DOHH2 (cell line): Measurements from ENCODE around the gene MSLN.
A peak's percentile ranks its signal among the peaks of the same experiment; 100 is the strongest.
"Not testable (repeated sequence)": the region's sequence is repeated elsewhere in the genome, so short reads cannot be mapped to it uniquely, and the experiment has no call there.

ENCODE experiments used
- H3F3A ChIP-seq: fragments of 200-600 bp; sonication (generic), shearing (Covaris generic); 2 replicates; pipeline ENCODE4 v1.6.0; 2016; ENCODE audit warnings: antibody characterized with exemption, mild to moderate bottlenecking; ENCODE audit not compliant: control insufficient read depth, insufficient read depth
- H3K27ac ChIP-seq: fragments of 200-600 bp; sonication (generic); 2 replicates; pipeline ENCODE4 v1.5.1; 2014; ENCODE audit warnings: low read depth, mild to moderate bottlenecking, low read length, moderate library complexity
- H3K27me3 ChIP-seq: fragments of 200-600 bp; sonication (generic); 2 replicates; pipeline ENCODE4 v1.6.1; 2014; ENCODE audit warnings: mild to moderate bottlenecking, low read length, mixed read lengths; ENCODE audit not compliant: control insufficient read depth
- H3K36me3 ChIP-seq: fragments of 200-600 bp; sonication (generic); 2 replicates; pipeline ENCODE4 v1.6.1; 2014; ENCODE audit warnings: mild to moderate bottlenecking, low read length, moderate library complexity, mixed read lengths; ENCODE audit not compliant: control insufficient read depth
- H3K4me1 ChIP-seq: fragments of 200-600 bp; sonication (generic); 2 replicates; pipeline ENCODE4 v1.6.1; 2014; ENCODE audit warnings: mild to moderate bottlenecking, low read length, mixed read lengths; ENCODE audit not compliant: control insufficient read depth
- H3K4me2 ChIP-seq: fragments of 200-600 bp; sonication (generic); 2 replicates; pipeline ENCODE4 v1.6.0; 2014; ENCODE audit warnings: mild to moderate bottlenecking, low read length, moderate library complexity
- H3K4me3 ChIP-seq: fragments of 200-600 bp; sonication (generic); 2 replicates; pipeline ENCODE4 v1.5.1; 2014; ENCODE audit warnings: mild to moderate bottlenecking, low read length, mixed read lengths
- H3K79me2 ChIP-seq: fragments of 200-600 bp; sonication (generic); 2 replicates; pipeline ENCODE4 v1.6.1; 2014; ENCODE audit warnings: mild to moderate bottlenecking, low read length, mixed read lengths; ENCODE audit not compliant: control insufficient read depth
- H3K9me2 ChIP-seq: fragments of 200-600 bp; sonication (generic); replicated peaks from 2 replicates; pipeline ENCODE4 v1.6.1; 2014; ENCODE audit warnings: mild to moderate bottlenecking, low read length, mixed read lengths; ENCODE audit not compliant: control insufficient read depth
- H3K9me3 ChIP-seq: fragments of 200-600 bp; sonication (generic); 2 replicates; pipeline ENCODE4 v1.6.1; 2014; ENCODE audit warnings: antibody characterized with exemption, low read length, mixed read lengths; ENCODE audit not compliant: control insufficient read depth, insufficient read depth
- H4K20me1 ChIP-seq: fragments of 200-600 bp; sonication (generic); 2 replicates; pipeline ENCODE4 v1.6.0; 2014; ENCODE audit warnings: low read depth, mild to moderate bottlenecking, antibody characterized with exemption, low read length, moderate library complexity; ENCODE audit not compliant: control insufficient read depth, insufficient read depth
- EZH2phosphoT487 ChIP-seq: fragments of 200-600 bp; sonication (generic); IDR thresholded peaks from 2 replicates; pipeline ENCODE4 v1.6.1; 2017; ENCODE audit warnings: borderline replicate concordance, mild to moderate bottlenecking, antibody characterized with exemption, low read length, moderate library complexity, mixed read lengths
- TF ChIP-seq, protein P1 (sequence below): fragments of 200-600 bp; sonication (generic); IDR thresholded peaks from one replicate; pipeline ENCODE4 v1.5.1; 2014; ENCODE audit warnings: antibody characterized with exemption, mild to moderate bottlenecking, low read depth, low read length; ENCODE audit not compliant: poor library complexity, severe bottlenecking

The MSLN gene

GRCh38 chr16:740459-740763 is 20.1 kb upstream of the MSLN start:
- no peaks in the 10 kb centered on the region for H3K9me3 ChIP-seq
- peaks cover 15% of the 10 kb centered on the region for H3F3A ChIP-seq
- H3K4me1 ChIP-seq, result peaks cover 54% of the 10 kb centered on the region
- peak overlapping the region; percentile 100 for H3K27ac ChIP-seq
- H3K4me2 ChIP-seq, result peak overlapping the region; percentile 100
- no peak for TF ChIP-seq EZH2phosphoT487
- TF ChIP-seq, protein P1, sequence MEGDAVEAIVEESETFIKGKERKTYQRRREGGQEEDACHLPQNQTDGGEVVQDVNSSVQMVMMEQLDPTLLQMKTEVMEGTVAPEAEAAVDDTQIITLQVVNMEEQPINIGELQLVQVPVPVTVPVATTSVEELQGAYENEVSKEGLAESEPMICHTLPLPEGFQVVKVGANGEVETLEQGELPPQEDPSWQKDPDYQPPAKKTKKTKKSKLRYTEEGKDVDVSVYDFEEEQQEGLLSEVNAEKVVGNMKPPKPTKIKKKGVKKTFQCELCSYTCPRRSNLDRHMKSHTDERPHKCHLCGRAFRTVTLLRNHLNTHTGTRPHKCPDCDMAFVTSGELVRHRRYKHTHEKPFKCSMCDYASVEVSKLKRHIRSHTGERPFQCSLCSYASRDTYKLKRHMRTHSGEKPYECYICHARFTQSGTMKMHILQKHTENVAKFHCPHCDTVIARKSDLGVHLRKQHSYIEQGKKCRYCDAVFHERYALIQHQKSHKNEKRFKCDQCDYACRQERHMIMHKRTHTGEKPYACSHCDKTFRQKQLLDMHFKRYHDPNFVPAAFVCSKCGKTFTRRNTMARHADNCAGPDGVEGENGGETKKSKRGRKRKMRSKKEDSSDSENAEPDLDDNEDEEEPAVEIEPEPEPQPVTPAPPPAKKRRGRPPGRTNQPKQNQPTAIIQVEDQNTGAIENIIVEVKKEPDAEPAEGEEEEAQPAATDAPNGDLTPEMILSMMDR, result no peak
- no peaks in the 10 kb centered on the region for H3K27me3 ChIP-seq
- H3K9me2 ChIP-seq, result no peaks in the 10 kb centered on the region
- peaks cover 44% of the 10 kb centered on the region for H3K36me3 ChIP-seq
- H3K4me3 ChIP-seq, result peak overlapping the region; percentile 96
- H3K79me2 ChIP-seq, result peaks cover 38% of the 10 kb centered on the region
- H4K20me1 ChIP-seq, result no peaks in the 10 kb centered on the region

DNA sequence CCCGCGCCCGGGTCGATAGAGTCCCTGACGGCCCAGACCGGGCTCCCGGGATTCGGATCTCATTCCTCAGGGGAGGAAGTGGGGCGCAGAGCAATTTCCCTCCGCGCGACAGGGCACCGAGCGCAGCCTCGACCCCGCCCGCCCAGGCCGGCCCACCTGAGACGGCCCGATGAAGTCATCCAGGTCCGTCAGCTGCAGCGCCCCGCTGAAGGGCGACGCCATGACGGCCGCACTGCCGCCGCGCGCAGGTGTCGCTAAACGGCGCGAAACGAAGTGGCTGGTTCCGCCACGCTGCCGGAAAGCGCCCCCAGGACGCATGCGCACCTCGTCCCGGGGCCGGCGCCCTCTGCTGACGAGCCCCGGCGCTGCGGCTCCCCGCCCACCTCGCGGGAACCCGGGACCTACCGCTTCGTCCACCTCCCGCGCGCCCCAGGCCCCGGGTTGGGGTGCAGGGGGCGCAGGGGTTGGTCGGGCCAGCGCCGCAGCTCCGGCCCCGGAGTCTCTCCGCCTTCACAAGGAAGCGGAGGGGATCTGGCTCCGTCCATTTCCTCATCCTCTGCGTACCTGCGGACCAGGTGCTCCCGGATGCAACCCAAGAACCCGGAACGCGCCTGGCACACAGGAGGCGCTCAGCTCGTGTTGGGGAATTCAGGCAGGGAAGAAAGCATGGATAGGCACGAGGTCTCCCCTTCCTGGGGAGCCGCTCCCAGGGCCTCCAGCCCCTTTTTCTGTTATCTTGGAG is 19.6 kb upstream of the MSLN start, which contains the start of gene CIAO3:
Gene CIAO3 (minus strand): TSS at position 234 of the 742 bp plus-strand sequence. CDS start 12 bp downstream, at position 222.
- Histone ChIP-seq H3K4me3 (peak within 1 kb of the TSS; percentile 96), H3K27me3 (no peaks in the 10 kb centered on the region), H4K20me1 (no peaks in the 10 kb centered on the region), H3K79me2 (peaks cover 33% of the 10 kb centered on the region), H3K4me2 (peak within 1 kb of the TSS; percentile 100), H3K9me3 (no peaks in the 10 kb centered on the region), H3K27ac (peak within 1 kb of the TSS; percentile 100), H3K36me3 (peaks cover 39% of the 10 kb centered on the region), H3K9me2 (no peaks in the 10 kb centered on the region), H3K4me1 (peaks cover 48% of the 10 kb centered on the region), H3F3A (peaks cover 15% of the 10 kb centered on the region)
- TF ChIP-seq, protein P1, result peak; percentile 87
- TF ChIP-seq EZH2phosphoT487, result no peak

DNA sequence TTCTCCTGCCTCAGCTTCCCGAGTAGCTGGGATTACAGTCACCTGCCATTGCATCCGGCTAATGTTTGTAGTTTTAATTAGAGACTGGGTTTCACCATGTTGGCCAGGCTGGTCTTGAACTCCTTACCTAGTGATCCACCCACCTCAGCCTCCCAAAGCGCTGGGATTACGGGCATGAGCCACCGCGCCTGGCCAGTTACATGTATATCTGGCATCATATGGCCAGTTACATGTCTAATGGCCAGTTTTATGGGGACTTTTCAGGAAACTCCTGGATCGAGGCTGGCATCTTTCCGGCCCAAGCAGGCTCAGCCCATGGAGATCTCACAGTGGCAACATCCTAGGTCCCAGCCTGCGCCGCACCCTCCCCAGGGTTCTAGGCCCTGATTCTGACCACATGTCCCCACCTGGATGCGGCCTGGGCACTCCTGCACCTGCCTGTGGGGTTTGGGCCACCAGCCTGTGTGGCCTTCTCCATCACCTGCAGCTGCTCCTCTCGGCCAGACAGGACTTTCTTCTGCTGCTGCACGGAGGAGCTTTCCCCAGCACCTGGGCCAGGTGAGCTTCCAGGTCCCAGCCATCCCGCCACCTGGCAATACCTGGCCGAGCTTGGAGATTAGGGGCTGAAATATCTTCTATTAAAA is 18.4 kb upstream of the MSLN start:
- no peaks in the 10 kb centered on the region for H3K9me2 ChIP-seq
- no peak overlapping the region for H3K27ac ChIP-seq
- H3K9me3 ChIP-seq, result no peaks in the 10 kb centered on the region
- H3K4me1 ChIP-seq, result peaks cover 37% of the 10 kb centered on the region
- peaks cover 21% of the 10 kb centered on the region for H3K79me2 ChIP-seq
- H3K4me2 ChIP-seq, result peak overlapping the region; percentile 100; the same call in 1 of the 2 replicates
- no peak for TF ChIP-seq EZH2phosphoT487
- TF ChIP-seq, protein P1, result no peak
- H3F3A ChIP-seq, result peaks cover 15% of the 10 kb centered on the region
- H4K20me1 ChIP-seq, result no peaks in the 10 kb centered on the region
- no peak overlapping the region for H3K4me3 ChIP-seq
- H3K36me3 ChIP-seq, result peaks cover 27% of the 10 kb centered on the region
- H3K27me3 ChIP-seq, result no peaks in the 10 kb centered on the region

- not testable (repeated sequence) for H3K27me3 ChIP-seq, H3K4me3 ChIP-seq, H3K4me2 ChIP-seq, H3K27ac ChIP-seq, H4K20me1 ChIP-seq, H3K9me2 ChIP-seq, H3K9me3 ChIP-seq
- Histone ChIP-seq H3F3A (peaks cover 12% of the 10 kb centered on the region), H3K4me1 (peaks cover 29% of the 10 kb centered on the region), H3K36me3 (peaks cover 21% of the 10 kb centered on the region), H3K79me2 (peaks cover 17% of the 10 kb centered on the region)
Measured at GRCh38 chr16:742894-743293, 17.6 kb upstream of the MSLN start.
